WI38 (cell line): ENCODE measurements around the gene ASH1L.

ENCODE experiments used
- H3K4me3 ChIP-seq: 2 replicates; pipeline ENCODE4 v1.5.1; 2011; ENCODE audit warnings: low read depth, mild to moderate bottlenecking, control low read depth, low read length
- TF ChIP-seq, protein P1 (sequence below): IDR thresholded peaks from 2 replicates; pipeline ENCODE4 v1.5.1; 2012; ENCODE audit warnings: low read depth, mild to moderate bottlenecking, control low read depth, low read length

The ASH1L gene

GRCh38 chr1:155485945-155486344 is 76.7 kb downstream of the ASH1L start:
- TF ChIP-seq, protein P1, sequence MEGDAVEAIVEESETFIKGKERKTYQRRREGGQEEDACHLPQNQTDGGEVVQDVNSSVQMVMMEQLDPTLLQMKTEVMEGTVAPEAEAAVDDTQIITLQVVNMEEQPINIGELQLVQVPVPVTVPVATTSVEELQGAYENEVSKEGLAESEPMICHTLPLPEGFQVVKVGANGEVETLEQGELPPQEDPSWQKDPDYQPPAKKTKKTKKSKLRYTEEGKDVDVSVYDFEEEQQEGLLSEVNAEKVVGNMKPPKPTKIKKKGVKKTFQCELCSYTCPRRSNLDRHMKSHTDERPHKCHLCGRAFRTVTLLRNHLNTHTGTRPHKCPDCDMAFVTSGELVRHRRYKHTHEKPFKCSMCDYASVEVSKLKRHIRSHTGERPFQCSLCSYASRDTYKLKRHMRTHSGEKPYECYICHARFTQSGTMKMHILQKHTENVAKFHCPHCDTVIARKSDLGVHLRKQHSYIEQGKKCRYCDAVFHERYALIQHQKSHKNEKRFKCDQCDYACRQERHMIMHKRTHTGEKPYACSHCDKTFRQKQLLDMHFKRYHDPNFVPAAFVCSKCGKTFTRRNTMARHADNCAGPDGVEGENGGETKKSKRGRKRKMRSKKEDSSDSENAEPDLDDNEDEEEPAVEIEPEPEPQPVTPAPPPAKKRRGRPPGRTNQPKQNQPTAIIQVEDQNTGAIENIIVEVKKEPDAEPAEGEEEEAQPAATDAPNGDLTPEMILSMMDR, result no peak
- no peak overlapping the region for H3K4me3 ChIP-seq

DNA sequence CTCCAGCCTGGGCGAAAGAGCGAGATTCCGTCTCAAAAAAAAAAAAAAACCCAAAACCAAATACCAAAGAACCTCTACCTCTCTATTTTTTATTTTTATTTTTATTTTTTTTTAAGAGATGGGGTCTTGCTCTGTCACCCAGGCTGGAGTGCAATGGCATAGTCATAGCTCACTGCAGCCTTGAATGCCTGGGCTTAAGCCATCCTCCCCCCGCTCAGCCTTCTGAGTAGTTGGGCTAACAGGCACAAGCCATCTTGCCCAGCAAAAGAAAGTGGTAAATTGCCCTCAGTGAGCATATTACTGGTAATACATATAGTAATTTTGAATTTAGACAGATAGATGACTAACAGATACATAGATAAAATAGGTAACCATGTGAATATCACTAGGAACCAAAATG is 77.4 kb downstream of the ASH1L start:
- TF ChIP-seq, protein P1, result no peak

GRCh38 chr1:155481741-155482241 is 80.8 kb downstream of the ASH1L start:
- TF ChIP-seq, protein P1, result no peak
- H3K4me3 ChIP-seq, result no peak overlapping the region

More for the DNA sequence above, 77.4 kb downstream of the ASH1L start:
- H3K4me3 ChIP-seq, result no peak overlapping the region

DNA sequence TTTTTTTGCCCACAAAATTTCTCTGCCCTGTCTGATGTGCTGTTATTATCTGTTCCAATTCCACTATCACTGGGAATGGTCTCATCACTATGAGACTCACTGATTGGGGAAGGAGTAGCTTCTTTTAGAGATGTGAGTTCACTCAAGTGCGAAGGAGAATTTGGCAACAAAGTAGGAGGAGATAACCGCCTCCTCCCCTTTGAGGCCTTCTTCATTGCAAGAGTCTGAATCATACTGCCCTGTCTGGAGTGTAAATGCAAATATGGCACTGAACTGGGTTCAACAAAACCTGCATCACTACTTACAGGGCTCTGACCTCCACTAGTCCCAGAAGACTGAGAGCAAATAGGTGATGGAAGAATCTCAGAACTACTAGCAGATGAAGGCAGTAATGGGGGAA is 83.4 kb downstream of the ASH1L start:
- H3K4me3 ChIP-seq, result no peak overlapping the region
- TF ChIP-seq, protein P1, result no peak

- H3K4me3 ChIP-seq, result no peak overlapping the region
- TF ChIP-seq, protein P1, result no peak
Observed at GRCh38 chr1:155478270-155478852, 84.2 kb downstream of the ASH1L start.

- TF ChIP-seq, protein P1, result no peak
- no peak overlapping the region for H3K4me3 ChIP-seq
Observed at GRCh38 chr1:155474146-155474545, 88.5 kb downstream of the ASH1L start.

DNA sequence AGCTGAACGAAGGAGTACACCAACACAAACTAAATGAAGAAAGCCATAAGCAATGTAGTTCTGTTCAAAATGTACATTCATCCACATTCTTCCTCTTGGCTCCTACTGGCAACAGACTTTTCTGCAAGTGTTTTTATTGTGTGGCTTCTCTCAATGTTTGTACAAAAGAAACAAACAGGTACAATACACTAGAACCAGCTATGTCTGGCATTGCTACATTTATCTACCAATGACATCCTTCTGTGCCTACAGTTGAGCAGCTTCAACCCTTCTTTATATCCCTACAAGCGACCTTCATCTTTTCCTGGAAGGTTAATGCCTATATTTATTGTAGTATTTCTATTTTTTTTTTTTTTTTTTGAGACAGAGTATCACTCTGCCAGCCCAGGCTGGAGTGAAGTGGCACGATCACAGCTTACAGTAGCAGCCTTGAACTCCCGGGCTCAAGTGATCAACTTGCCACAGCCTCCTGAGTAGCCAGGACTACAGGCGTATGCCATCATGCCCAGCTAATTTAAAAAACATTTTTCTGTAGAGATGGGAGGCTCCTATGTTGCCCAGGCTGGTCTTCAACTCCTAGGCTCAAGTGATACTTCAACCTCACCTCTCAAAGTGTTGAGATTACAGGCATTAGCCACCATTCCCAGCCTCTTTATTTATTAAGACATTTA is 89.3 kb downstream of the ASH1L start:
- TF ChIP-seq, protein P1, result no peak
- no peak overlapping the region for H3K4me3 ChIP-seq
